ENCODE results near the gene TMBIM6. TPM values are rescaled to one million over a fixed set of nuclear protein-coding genes. Genes with fewer than 3 reads are reported as not detected.

The TMBIM6 gene
- total RNA-seq (100 to 1,000 TPM; 443 to 497 TPM), polyA plus RNA-seq (ENCODE audit: insufficient read length in 2 of 2) (100 to 1,000 TPM; 556 to 601 TPM)
- long read RNA-seq, donor 1, transcript TMBIM6-201 (10 exons, 2,836 nt): major isoform, 136 of 455 reads
- long read RNA-seq, donor 1, transcript TMBIM6-202 (9 exons, 2,598 nt): minor isoform, 6 of 455 reads
- long read RNA-seq, donor 1, transcript TMBIM6-219 (3 exons, 484 nt): minor isoform, 8 of 455 reads
- long read RNA-seq, donor 1, partial matches to known transcripts: 303 of 455 reads
- long read RNA-seq, donor 1, other reads (novel, unspliced or antisense): 0 of 455 reads
- long read RNA-seq, donor 2, transcript TMBIM6-201 (10 exons, 2,836 nt): major isoform, 40 of 66 reads
- long read RNA-seq, donor 2, transcript TMBIM6-202 (9 exons, 2,598 nt): minor isoform, 5 of 66 reads
- long read RNA-seq, donor 2, partial matches to known transcripts: 17 of 66 reads
- long read RNA-seq, donor 2, other reads (novel, unspliced or antisense): 0 of 66 reads
- long read RNA-seq, donor 3, transcript TMBIM6-201 (10 exons, 2,836 nt): major isoform, 44 of 62 reads
- long read RNA-seq, donor 3, partial matches to known transcripts: 10 of 62 reads
- long read RNA-seq, donor 3, other reads (novel, unspliced or antisense): 0 of 62 reads
- long read RNA-seq, donor 4, transcript TMBIM6-201 (10 exons, 2,836 nt): major isoform, 82 of 149 reads
- long read RNA-seq, donor 4, transcript TMBIM6-219 (3 exons, 484 nt): minor isoform, 11 of 149 reads
- long read RNA-seq, donor 4, transcript TMBIM6-209 (8 exons, 2,494 nt): minor isoform, 6 of 149 reads
- long read RNA-seq, donor 4, transcript TMBIM6-202 (9 exons, 2,598 nt): minor isoform, 8 of 149 reads
- long read RNA-seq, donor 4, partial matches to known transcripts: 38 of 149 reads
- long read RNA-seq, donor 4, other reads (novel, unspliced or antisense): 0 of 149 reads

- Histone ChIP-seq H3K4me3 (ENCODE audit: low read depth, low read length) (peak within 1 kb of the TSS; percentile 99), H3K27ac (ENCODE audit: low read depth, low read length) (peak within 1 kb of the TSS; percentile 99), H3K36me3 (ENCODE audit: control insufficient read depth, insufficient read depth, low read length) (no peaks in the 10 kb centered on the region), H3K9me3 (ENCODE audit: control insufficient read depth, insufficient read depth, low read length) (no peaks in the 10 kb centered on the region), H3K4me1 (ENCODE audit: control insufficient read depth, insufficient read depth, low read length) (peaks cover 14% of the 10 kb centered on the region), H3K27me3 (ENCODE audit: control insufficient read depth, insufficient read depth, low read length) (no peaks in the 10 kb centered on the region)
- 4% methylated on average over 50 of the region's 50 CpGs for WGBS (ENCODE audit: insufficient coverage)
- DNase-seq (ENCODE audit: low read depth in 4 of 6, low spot score in 6 of 6): peak; percentile 99 to 100 (median 99)
Observed at GRCh38 chr12:49740930-49741881, at the start of gene TMBIM6. TSS of gene TMBIM6 (plus strand) at chr12:49741557. CDS start at chr12:49752494, 10,937 bp downstream.

GRCh38 chr12:49692851-49693250, 48.5 kb upstream of the TMBIM6 start:
- 60% methylated on average over 3 of the region's 3 CpGs for WGBS (ENCODE audit: insufficient coverage)
- Histone ChIP-seq H3K27ac (ENCODE audit: low read depth, low read length) (no peak overlapping the region), H3K36me3 (ENCODE audit: control insufficient read depth, insufficient read depth, low read length) (no peaks in the 10 kb centered on the region), H3K27me3 (ENCODE audit: control insufficient read depth, insufficient read depth, low read length) (no peaks in the 10 kb centered on the region), H3K4me3 (ENCODE audit: low read depth, low read length) (no peak overlapping the region), H3K4me1 (ENCODE audit: control insufficient read depth, insufficient read depth, low read length) (peaks cover 3% of the 10 kb centered on the region), H3K9me3 (ENCODE audit: control insufficient read depth, insufficient read depth, low read length) (no peaks in the 10 kb centered on the region)
- no peak for DNase-seq (ENCODE audit: low read depth in 4 of 6, low spot score in 6 of 6)

GRCh38 chr12:49693931-49694444, 47.4 kb upstream of the TMBIM6 start:
- Histone ChIP-seq H3K9me3 (ENCODE audit: control insufficient read depth, insufficient read depth, low read length) (no peaks in the 10 kb centered on the region), H3K27ac (ENCODE audit: low read depth, low read length) (no peak overlapping the region), H3K4me3 (ENCODE audit: low read depth, low read length) (no peak overlapping the region), H3K36me3 (ENCODE audit: control insufficient read depth, insufficient read depth, low read length) (no peaks in the 10 kb centered on the region), H3K27me3 (ENCODE audit: control insufficient read depth, insufficient read depth, low read length) (no peaks in the 10 kb centered on the region), H3K4me1 (ENCODE audit: control insufficient read depth, insufficient read depth, low read length) (peaks cover 6% of the 10 kb centered on the region)
- WGBS (ENCODE audit: insufficient coverage): 100% methylated on average over 3 of the region's 8 CpGs
- no peak for DNase-seq (ENCODE audit: low read depth in 4 of 6, low spot score in 6 of 6)

DNA sequence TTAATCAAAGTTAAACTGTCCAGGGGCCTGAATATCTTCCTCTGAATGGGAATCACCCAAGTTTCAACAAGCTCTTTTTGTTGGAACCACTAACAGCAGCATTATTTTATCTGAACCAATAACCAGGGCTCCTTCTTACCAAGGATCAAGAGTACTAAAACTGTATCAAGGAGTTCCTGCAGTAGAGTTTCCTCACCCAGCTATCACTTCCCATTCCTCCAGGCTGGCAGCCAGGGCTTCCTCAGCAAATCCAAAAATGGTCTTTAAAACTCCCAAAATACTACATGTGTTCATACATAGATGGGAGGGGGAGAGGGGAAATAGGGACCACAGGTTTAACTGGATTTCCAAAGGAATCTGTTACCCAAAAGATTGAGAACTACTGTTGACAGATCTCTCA, 44.6 kb upstream of the TMBIM6 start:
- Histone ChIP-seq H3K27ac (ENCODE audit: low read depth, low read length) (no peak overlapping the region), H3K36me3 (ENCODE audit: control insufficient read depth, insufficient read depth, low read length) (peaks cover 3% of the 10 kb centered on the region), H3K27me3 (ENCODE audit: control insufficient read depth, insufficient read depth, low read length) (no peaks in the 10 kb centered on the region), H3K4me3 (ENCODE audit: low read depth, low read length) (no peak overlapping the region), H3K9me3 (ENCODE audit: control insufficient read depth, insufficient read depth, low read length) (no peaks in the 10 kb centered on the region), H3K4me1 (ENCODE audit: control insufficient read depth, insufficient read depth, low read length) (peaks cover 7% of the 10 kb centered on the region)
- no peak for DNase-seq (ENCODE audit: low read depth in 4 of 6, low spot score in 6 of 6)

DNA sequence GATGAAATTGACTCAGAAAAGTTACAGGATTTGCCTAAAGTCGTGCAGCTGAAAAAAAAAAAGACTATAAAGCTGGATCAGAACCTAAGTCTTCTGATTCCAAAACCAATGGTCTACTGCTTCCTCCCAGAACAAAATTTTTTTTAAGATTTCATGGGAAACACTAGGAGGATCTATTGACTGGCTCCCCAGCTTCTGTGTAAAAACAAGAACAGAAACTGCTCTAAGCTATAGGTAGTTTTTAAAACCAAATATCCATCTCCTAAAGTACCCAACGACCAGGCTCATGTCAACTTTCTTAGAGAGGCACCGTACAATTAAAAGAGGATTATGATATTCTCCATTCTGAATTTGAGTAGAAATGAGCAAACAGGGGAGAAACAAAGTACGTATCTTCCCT, 43.5 kb upstream of the TMBIM6 start:
- no CpG with 5 or more reads among the region's 4 CpGs for WGBS (ENCODE audit: insufficient coverage)
- H3K4me3 ChIP-seq (ENCODE audit: low read depth, low read length): no peak overlapping the region
- no peak overlapping the region for H3K27ac ChIP-seq (ENCODE audit: low read depth, low read length)

GRCh38 chr12:49698619-49699545, 42.5 kb upstream of the TMBIM6 start:
- no peak overlapping the region for H3K27ac ChIP-seq (ENCODE audit: low read depth, low read length)
- WGBS (ENCODE audit: insufficient coverage): 25% methylated on average over 7 of the region's 8 CpGs
- H3K4me3 ChIP-seq (ENCODE audit: low read depth, low read length): no peak overlapping the region
- peaks cover 3% of the 10 kb centered on the region for H3K36me3 ChIP-seq (ENCODE audit: control insufficient read depth, insufficient read depth, low read length)
- H3K4me1 ChIP-seq (ENCODE audit: control insufficient read depth, insufficient read depth, low read length): peaks cover 7% of the 10 kb centered on the region
- H3K27me3 ChIP-seq (ENCODE audit: control insufficient read depth, insufficient read depth, low read length): no peaks in the 10 kb centered on the region
- DNase-seq (ENCODE audit: low read depth in 4 of 6, low spot score in 6 of 6): no peak
- H3K9me3 ChIP-seq (ENCODE audit: control insufficient read depth, insufficient read depth, low read length): no peaks in the 10 kb centered on the region

More for the DNA sequence above, 43.5 kb upstream of the TMBIM6 start:
- Histone ChIP-seq H3K9me3 (ENCODE audit: control insufficient read depth, insufficient read depth, low read length) (no peaks in the 10 kb centered on the region), H3K27me3 (ENCODE audit: control insufficient read depth, insufficient read depth, low read length) (no peaks in the 10 kb centered on the region), H3K36me3 (ENCODE audit: control insufficient read depth, insufficient read depth, low read length) (peaks cover 3% of the 10 kb centered on the region), H3K4me1 (ENCODE audit: control insufficient read depth, insufficient read depth, low read length) (peaks cover 7% of the 10 kb centered on the region)
- no peak for DNase-seq (ENCODE audit: low read depth in 4 of 6, low spot score in 6 of 6)

DNA sequence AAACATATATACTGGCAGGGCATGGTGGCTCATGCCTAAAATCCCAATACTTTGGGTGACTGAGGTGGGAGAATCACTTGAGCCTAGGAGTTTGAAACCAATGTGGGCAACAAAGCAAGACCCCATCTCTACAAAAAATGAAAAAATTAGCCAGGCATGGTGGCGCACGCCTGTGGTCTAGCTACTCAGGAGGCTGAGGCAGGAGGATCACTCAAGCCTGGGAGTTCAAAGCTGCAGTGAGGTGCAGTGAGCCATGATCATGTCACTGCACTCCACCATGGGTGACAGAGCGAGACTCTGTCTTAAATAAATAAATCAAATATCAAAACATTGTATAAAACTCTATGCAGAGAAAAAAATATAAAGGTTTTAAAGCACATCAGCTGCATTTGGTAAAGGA, 39.3 kb upstream of the TMBIM6 start:
- DNase-seq (ENCODE audit: low read depth in 4 of 6, low spot score in 6 of 6): no peak
- Histone ChIP-seq H3K4me3 (ENCODE audit: low read depth, low read length) (no peak overlapping the region), H3K9me3 (ENCODE audit: control insufficient read depth, insufficient read depth, low read length) (no peaks in the 10 kb centered on the region), H3K27me3 (ENCODE audit: control insufficient read depth, insufficient read depth, low read length) (no peaks in the 10 kb centered on the region), H3K27ac (ENCODE audit: low read depth, low read length) (no peak overlapping the region), H3K36me3 (ENCODE audit: control insufficient read depth, insufficient read depth, low read length) (peaks cover 3% of the 10 kb centered on the region), H3K4me1 (ENCODE audit: control insufficient read depth, insufficient read depth, low read length) (peaks cover 25% of the 10 kb centered on the region)
- 100% methylated on average over 2 of the region's 3 CpGs for WGBS (ENCODE audit: insufficient coverage)

- peaks cover 25% of the 10 kb centered on the region for H3K4me1 ChIP-seq (ENCODE audit: control insufficient read depth, insufficient read depth, low read length)
- H3K4me3 ChIP-seq (ENCODE audit: low read depth, low read length): no peak overlapping the region
- H3K36me3 ChIP-seq (ENCODE audit: control insufficient read depth, insufficient read depth, low read length): peaks cover 3% of the 10 kb centered on the region
- H3K27ac ChIP-seq (ENCODE audit: low read depth, low read length): peak overlapping the region; percentile 33
- no peak for DNase-seq (ENCODE audit: low read depth in 4 of 6, low spot score in 6 of 6)
- H3K9me3 ChIP-seq (ENCODE audit: control insufficient read depth, insufficient read depth, low read length): no peaks in the 10 kb centered on the region
- H3K27me3 ChIP-seq (ENCODE audit: control insufficient read depth, insufficient read depth, low read length): no peaks in the 10 kb centered on the region
Observed at GRCh38 chr12:49702676-49703215, 38.6 kb upstream of the TMBIM6 start.
